Loucy (cell line): ENCODE measurements around the gene TTLL13.

ENCODE experiments used
- EZH2phosphoT487 ChIP-seq: fragments of 200-600 bp; IDR thresholded peaks from 2 replicates; pipeline ENCODE4 v1.6.1; 2018; ENCODE audit warnings: antibody characterized with exemption, mild to moderate bottlenecking, moderate library complexity, borderline replicate concordance
- TF ChIP-seq, protein P1 (sequence below): fragments of 200-600 bp; sonication (generic); conservative IDR thresholded peaks from 2 replicates; pipeline ENCODE4 v1.5.1; 2014; ENCODE audit warnings: mild to moderate bottlenecking, antibody characterized with exemption, low read length

DNA sequence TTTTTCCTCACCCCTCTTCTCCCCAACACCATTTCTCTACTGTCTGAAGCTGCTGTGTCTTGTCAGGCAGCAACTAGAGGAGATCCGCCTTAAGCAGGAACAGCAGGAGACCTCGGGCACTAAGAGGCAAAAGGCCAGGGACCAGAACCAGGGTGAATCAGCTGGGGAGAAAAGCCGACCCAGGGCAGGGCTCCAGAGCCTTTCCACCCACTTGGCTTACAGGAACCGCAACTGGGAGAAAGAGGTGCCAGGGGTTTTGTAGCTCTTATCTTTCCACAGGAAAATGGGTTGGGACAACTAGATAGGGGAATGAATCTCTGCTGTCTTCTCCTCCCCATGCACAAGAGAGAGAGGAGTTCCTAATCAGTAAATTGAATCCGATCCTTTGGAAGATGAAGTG is 13.1 kb downstream of the TTLL13 start:
- TF ChIP-seq, protein P1, sequence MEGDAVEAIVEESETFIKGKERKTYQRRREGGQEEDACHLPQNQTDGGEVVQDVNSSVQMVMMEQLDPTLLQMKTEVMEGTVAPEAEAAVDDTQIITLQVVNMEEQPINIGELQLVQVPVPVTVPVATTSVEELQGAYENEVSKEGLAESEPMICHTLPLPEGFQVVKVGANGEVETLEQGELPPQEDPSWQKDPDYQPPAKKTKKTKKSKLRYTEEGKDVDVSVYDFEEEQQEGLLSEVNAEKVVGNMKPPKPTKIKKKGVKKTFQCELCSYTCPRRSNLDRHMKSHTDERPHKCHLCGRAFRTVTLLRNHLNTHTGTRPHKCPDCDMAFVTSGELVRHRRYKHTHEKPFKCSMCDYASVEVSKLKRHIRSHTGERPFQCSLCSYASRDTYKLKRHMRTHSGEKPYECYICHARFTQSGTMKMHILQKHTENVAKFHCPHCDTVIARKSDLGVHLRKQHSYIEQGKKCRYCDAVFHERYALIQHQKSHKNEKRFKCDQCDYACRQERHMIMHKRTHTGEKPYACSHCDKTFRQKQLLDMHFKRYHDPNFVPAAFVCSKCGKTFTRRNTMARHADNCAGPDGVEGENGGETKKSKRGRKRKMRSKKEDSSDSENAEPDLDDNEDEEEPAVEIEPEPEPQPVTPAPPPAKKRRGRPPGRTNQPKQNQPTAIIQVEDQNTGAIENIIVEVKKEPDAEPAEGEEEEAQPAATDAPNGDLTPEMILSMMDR = no peak
- TF ChIP-seq EZH2phosphoT487 = no peak
